GM21723 (cell line): ENCODE data around the gene EHD4.

ENCODE experiments used
- ATAC-seq: cut with Tn5 transposase; IDR thresholded peaks from one replicate; pipeline ENCODE4 v1.9.1; 2021; ENCODE audit warnings: mild to moderate bottlenecking, moderate library complexity; ENCODE audit not compliant: unreplicated experiment

Gene EHD4

GRCh38 chr15:41921639-41922038 lies 50.7 kb downstream of the EHD4 start:
- no peak for ATAC-seq

GRCh38 chr15:41921167-41921566 lies 51.2 kb downstream of the EHD4 start:
- ATAC-seq: no peak

GRCh38 chr15:41919954-41920538 lies 52.3 kb downstream of the EHD4 start:
- ATAC-seq: no peak

GRCh38 chr15:41919201-41919820 lies 53.0 kb downstream of the EHD4 start:
- ATAC-seq: no peak

- ATAC-seq: no peak
Measured at GRCh38 chr15:41918506-41919126, 53.7 kb downstream of the EHD4 start.

- no peak for ATAC-seq
Measured at GRCh38 chr15:41917767-41918430, 54.5 kb downstream of the EHD4 start.

- no peak for ATAC-seq
Measured at GRCh38 chr15:41915255-41915994, 56.9 kb downstream of the EHD4 start.

GRCh38 chr15:41914411-41914810 lies 57.9 kb downstream of the EHD4 start:
- ATAC-seq: no peak

GRCh38 chr15:41913256-41913655 lies 59.1 kb downstream of the EHD4 start:
- no peak for ATAC-seq

GRCh38 chr15:41911691-41912345 lies 60.5 kb downstream of the EHD4 start:
- no peak for ATAC-seq

- no peak for ATAC-seq
Measured at GRCh38 chr15:41908736-41909461, 63.5 kb downstream of the EHD4 start.

GRCh38 chr15:41907141-41907540 lies 65.2 kb downstream of the EHD4 start:
- ATAC-seq: no peak

GRCh38 chr15:41906608-41907007 lies 65.7 kb downstream of the EHD4 start:
- no peak for ATAC-seq

GRCh38 chr15:41905036-41905793 lies 67.1 kb downstream of the EHD4 start:
- ATAC-seq: no peak

- no peak for ATAC-seq
Measured at GRCh38 chr15:41904541-41905005, 67.8 kb downstream of the EHD4 start.

- ATAC-seq: no peak
Measured at GRCh38 chr15:41903782-41904181, 68.6 kb downstream of the EHD4 start.

GRCh38 chr15:41901431-41901830 lies 70.9 kb downstream of the EHD4 start:
- no peak for ATAC-seq

GRCh38 chr15:41900526-41901380 lies 71.6 kb downstream of the EHD4 start:
- no peak for ATAC-seq
